CD1c-positive myeloid dendritic cell (primary cell): Measurements from ENCODE around the gene PRSS2.

ENCODE experiments used
- DNase-seq: peaks from one replicate; pipeline ENCODE4 v3.0.0-alpha.2; 2016; ENCODE audit errors: extremely low spot score

Gene PRSS2

GRCh38 chr7:142801601-142802295 lies 31.0 kb downstream of the PRSS2 start:
- no peak for DNase-seq

- DNase-seq = no peak
Measured at GRCh38 chr7:142802301-142802700, 31.5 kb downstream of the PRSS2 start.

- no peak for DNase-seq
Measured at GRCh38 chr7:142803901-142804300, 33.1 kb downstream of the PRSS2 start.

GRCh38 chr7:142804728-142805207 lies 34.0 kb downstream of the PRSS2 start:
- DNase-seq = no peak

GRCh38 chr7:142805350-142806021 lies 34.7 kb downstream of the PRSS2 start:
- no peak for DNase-seq

- no peak for DNase-seq
Measured at GRCh38 chr7:142806022-142806356, 35.2 kb downstream of the PRSS2 start.

- DNase-seq = no peak
Measured at GRCh38 chr7:142806957-142807356, 36.2 kb downstream of the PRSS2 start.

- DNase-seq = no peak
Measured at GRCh38 chr7:142807855-142808460, 37.2 kb downstream of the PRSS2 start.

- peak; percentile 19 for DNase-seq
Measured at GRCh38 chr7:142808461-142808801, 37.7 kb downstream of the PRSS2 start.

GRCh38 chr7:142808802-142809583 lies 38.2 kb downstream of the PRSS2 start:
- DNase-seq = peak; percentile 78

- DNase-seq = no peak
Measured at GRCh38 chr7:142809671-142810070, 38.9 kb downstream of the PRSS2 start.

- DNase-seq = peak; percentile 78
Measured at GRCh38 chr7:142811154-142811737, 40.5 kb downstream of the PRSS2 start.

GRCh38 chr7:142812437-142813215 lies 41.9 kb downstream of the PRSS2 start:
- DNase-seq = no peak

GRCh38 chr7:142813226-142813625 lies 42.5 kb downstream of the PRSS2 start:
- no peak for DNase-seq

GRCh38 chr7:142813699-142814098 lies 42.9 kb downstream of the PRSS2 start:
- no peak for DNase-seq

GRCh38 chr7:142814451-142814850 lies 43.7 kb downstream of the PRSS2 start:
- DNase-seq = no peak

GRCh38 chr7:142815134-142815533 lies 44.4 kb downstream of the PRSS2 start:
- DNase-seq = no peak

- no peak for DNase-seq
Measured at GRCh38 chr7:142817506-142817905, 46.7 kb downstream of the PRSS2 start.

- DNase-seq = no peak
Measured at GRCh38 chr7:142819530-142819929, 48.8 kb downstream of the PRSS2 start.

GRCh38 chr7:142822714-142823113 lies 51.9 kb downstream of the PRSS2 start:
- no peak for DNase-seq
